SK-N-SH (cell line): ENCODE data around the gene ZNF337. TPM values are rescaled to one million over a fixed set of nuclear protein-coding genes. Genes with fewer than 3 reads are reported as not detected.

Experiments used
- CTCF ChIA-PET: fragments of 300-600, 350-600 bp; formaldehyde crosslinking; extraction: SDS; loops from one replicate; lab custom pipeline; 2021; lab: Yijun Ruan, JAX
- POLR2A ChIA-PET: fragments of 350-600 bp; sonication (Branson Sonifier 250); formaldehyde crosslinking; extraction: SDS; loops from one replicate; lab custom pipeline; 2020; ENCODE audit warnings: antibody characterized with exemption, inconsistent platforms; lab: Yijun Ruan, JAX
- DNase-seq: peaks from one replicate; pipeline ENCODE4 v3.0.0; 2012
- H2AFZ ChIP-seq: fragments of 200-600 bp; sonication (generic); 2 replicates; pipeline ENCODE4 v1.8.1; 2016; ENCODE audit warnings: antibody characterized with exemption, mild to moderate bottlenecking, low read depth
- H3F3A ChIP-seq: fragments of 200-600 bp; sonication (generic); replicated peaks from 2 replicates; pipeline ENCODE3; 2016; ENCODE audit warnings: antibody characterized with exemption, mild to moderate bottlenecking; ENCODE audit not compliant: insufficient read depth
- H3K27ac ChIP-seq, 2 experiments: fragments of 200-500 bp in 1 of 2; fragments of 200-600 bp in 1 of 2; sonication (Bioruptor generic) in 1 of 2; sonication (generic), shearing (Covaris generic) in 1 of 2; 2 replicates each; pipeline versions ENCODE4 v1.5.1 to v1.6.1; 2014 to 2016; ENCODE audit warnings: low read depth in 2 of 2, inconsistent platforms in 1 of 2, low read length in 1 of 2, mild to moderate bottlenecking in 1 of 2, mixed read lengths in 1 of 2
- H3K27me3 ChIP-seq: fragments of 200-600 bp; sonication (generic), shearing (Covaris generic); 2 replicates; pipeline ENCODE4 v1.6.1; 2016; ENCODE audit warnings: mixed run types; ENCODE audit not compliant: insufficient read depth
- H3K36me3 ChIP-seq, 2 experiments: fragments of 200-500 bp in 1 of 2; fragments of 200-600 bp in 1 of 2; sonication (Bioruptor generic) in 1 of 2; sonication (generic) in 1 of 2; replicated peaks in 1 of 2; 2 replicates each; pipeline versions ENCODE3 to v1.5.1; 2014 to 2016; ENCODE audit warnings: low read length in 1 of 2, mild to moderate bottlenecking in 1 of 2; ENCODE audit not compliant: insufficient read depth in 2 of 2, control insufficient read depth in 1 of 2
- H3K4me1 ChIP-seq, 2 experiments: fragments of 200-500 bp in 1 of 2; fragments of 200-600 bp in 1 of 2; sonication (Bioruptor generic) in 1 of 2; sonication (generic), shearing (Covaris generic) in 1 of 2; 2 replicates each; pipeline versions ENCODE4 v1.5.1 to v1.6.1; 2014 to 2016; ENCODE audit warnings: low read depth in 1 of 2, low read length in 1 of 2, mixed run types in 1 of 2; ENCODE audit not compliant: insufficient read depth in 2 of 2, control insufficient read depth in 1 of 2
- H3K4me2 ChIP-seq: fragments of 200-600 bp; sonication (generic), shearing (Covaris generic); 2 replicates; pipeline ENCODE4 v1.6.1; 2017; ENCODE audit warnings: mixed run types
- H3K4me3 ChIP-seq, 2 experiments: fragments of 200-500 bp in 1 of 2; fragments of 200-600 bp in 1 of 2; sonication (Bioruptor generic) in 1 of 2; sonication (generic), shearing (Covaris generic) in 1 of 2; 2 replicates each; pipeline versions ENCODE4 v1.5.1 to v1.8.1; 2014 to 2016; ENCODE audit warnings: low read depth in 2 of 2, inconsistent platforms in 1 of 2, low read length in 1 of 2, mild to moderate bottlenecking in 1 of 2, mixed read lengths in 1 of 2, moderate library complexity in 1 of 2
- H3K79me2 ChIP-seq: fragments of 200-600 bp; sonication (generic); 2 replicates; pipeline ENCODE4 v1.8.1; 2017; ENCODE audit warnings: mild to moderate bottlenecking; ENCODE audit not compliant: insufficient read depth
- H3K9ac ChIP-seq: fragments of 200-600 bp; sonication (generic); 2 replicates; pipeline ENCODE4 v1.6.1; 2017; ENCODE audit warnings: mixed run types
- H3K9me2 ChIP-seq: fragments of 200-600 bp; sonication (generic); 2 replicates; pipeline ENCODE4 v1.6.1; 2017; ENCODE audit warnings: mixed run types
- H3K9me3 ChIP-seq: fragments of 200-600 bp; sonication (generic); 2 replicates; pipeline ENCODE4 v1.6.1; 2017; ENCODE audit warnings: mixed run types, mild to moderate bottlenecking, moderate library complexity
- H4K20me1 ChIP-seq: fragments of 200-600 bp; sonication (generic); 2 replicates; pipeline ENCODE4 v1.6.1; 2017; ENCODE audit warnings: mild to moderate bottlenecking, mixed run types; ENCODE audit not compliant: insufficient read depth
- CHD2 ChIP-seq: fragments of 150-350 bp; IDR thresholded peaks from 2 replicates; pipeline ENCODE4 v1.6.1; 2018; ENCODE audit warnings: low read length; ENCODE audit not compliant: partially characterized antibody
- ELF1 ChIP-seq: IDR thresholded peaks from 2 replicates; pipeline ENCODE4 v1.4.0; 2012
- GABPA ChIP-seq: IDR thresholded peaks from 2 replicates; pipeline ENCODE4 v1.4.0; 2012; ENCODE audit warnings: low read depth, mild to moderate bottlenecking
- IRF3 ChIP-seq: fragments of 150-350 bp; IDR thresholded peaks from 2 replicates; pipeline ENCODE4 v1.6.1; 2016; ENCODE audit warnings: mild to moderate bottlenecking, low read depth, low read length
- MXI1 ChIP-seq: IDR thresholded peaks from 2 replicates; pipeline ENCODE4 v1.6.1; 2012; ENCODE audit warnings: mild to moderate bottlenecking, low read depth, low read length, improper control_type of control experiment
- NFIC ChIP-seq: IDR thresholded peaks from 2 replicates; pipeline ENCODE4 v1.4.0; 2012; ENCODE audit warnings: borderline replicate concordance
- NRF1 ChIP-seq: IDR thresholded peaks from 2 replicates; pipeline ENCODE4 v1.6.1; 2012; ENCODE audit warnings: low read depth, mild to moderate bottlenecking, low read length
- RAD21 ChIP-seq: IDR thresholded peaks from 2 replicates; pipeline ENCODE4 v1.6.1; 2012; ENCODE audit warnings: mild to moderate bottlenecking, low read length
- TAF1 ChIP-seq: IDR thresholded peaks from 2 replicates; pipeline ENCODE4 v1.6.1; 2012; ENCODE audit warnings: low read depth, mild to moderate bottlenecking, low read length, moderate library complexity, borderline replicate concordance
- TCF12 ChIP-seq: IDR thresholded peaks from 2 replicates; pipeline ENCODE4 v1.4.0; 2012
- TEAD4 ChIP-seq: IDR thresholded peaks from 2 replicates; pipeline ENCODE4 v1.4.0; 2012; ENCODE audit warnings: mild to moderate bottlenecking, borderline replicate concordance; ENCODE audit not compliant: insufficient read depth
- polyA plus RNA-seq, 3 experiments: library from polyadenylated mRNA; depleted of rRNA; stranded (reverse); fragments of >200 nt; gene quantifications; 2 replicates each; pipeline ENCODE4 v1.2.3, GENCODE V29; 2012
- TF ChIP-seq, protein P1 (sequence below): IDR thresholded peaks from 2 replicates; pipeline ENCODE4; 2012
- TF ChIP-seq, protein P2 (sequence below): IDR thresholded peaks from 2 replicates; pipeline ENCODE4 v1.4.0; 2012; ENCODE audit warnings: low read depth
- TF ChIP-seq, protein P3 (sequence below): fragments of 150-350 bp; IDR thresholded peaks from 2 replicates; pipeline ENCODE4 v1.6.1; 2017; ENCODE audit warnings: antibody characterized with exemption, low read length, low read depth, borderline replicate concordance

The ZNF337 gene
- polyA plus RNA-seq, 1 of the 3 experiments (the other 2 are of a cell fraction): 16.5 TPM

DNA sequence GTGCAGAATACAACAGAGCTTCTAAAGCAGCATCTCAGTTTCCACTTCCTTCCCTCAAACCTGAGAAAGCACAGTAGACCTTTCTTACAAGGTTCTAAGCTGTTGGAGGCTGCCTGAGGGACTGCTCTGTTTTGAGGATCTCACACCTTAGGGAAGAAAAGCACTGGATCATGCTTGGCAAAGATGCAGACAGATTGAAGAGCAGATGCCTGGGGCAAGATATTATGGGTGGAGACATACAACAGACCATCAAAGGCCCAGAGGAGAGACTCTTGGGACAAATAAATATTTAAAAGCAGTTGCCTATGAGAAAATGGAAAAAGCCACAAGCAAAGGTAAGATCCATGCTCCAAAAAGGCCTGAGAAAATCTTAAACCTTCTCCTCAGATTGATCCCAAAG is 6.2 kb downstream of the ZNF337 start:
- H3F3A ChIP-seq: no peaks in the 10 kb centered on the region
- TF ChIP-seq TEAD4 (no peak), TCF12 (no peak), ELF1 (no peak), IRF3 (no peak), NRF1 (no peak), TAF1 (no peak), RAD21 (no peak), CHD2 (no peak), NFIC (no peak), MXI1 (no peak), GABPA (no peak)
- TF ChIP-seq, protein P1, sequence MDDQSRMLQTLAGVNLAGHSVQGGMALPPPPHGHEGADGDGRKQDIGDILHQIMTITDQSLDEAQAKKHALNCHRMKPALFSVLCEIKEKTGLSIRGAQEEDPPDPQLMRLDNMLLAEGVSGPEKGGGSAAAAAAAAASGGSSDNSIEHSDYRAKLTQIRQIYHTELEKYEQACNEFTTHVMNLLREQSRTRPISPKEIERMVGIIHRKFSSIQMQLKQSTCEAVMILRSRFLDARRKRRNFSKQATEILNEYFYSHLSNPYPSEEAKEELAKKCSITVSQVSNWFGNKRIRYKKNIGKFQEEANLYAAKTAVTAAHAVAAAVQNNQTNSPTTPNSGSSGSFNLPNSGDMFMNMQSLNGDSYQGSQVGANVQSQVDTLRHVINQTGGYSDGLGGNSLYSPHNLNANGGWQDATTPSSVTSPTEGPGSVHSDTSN: no peak
- TF ChIP-seq, protein P2, sequence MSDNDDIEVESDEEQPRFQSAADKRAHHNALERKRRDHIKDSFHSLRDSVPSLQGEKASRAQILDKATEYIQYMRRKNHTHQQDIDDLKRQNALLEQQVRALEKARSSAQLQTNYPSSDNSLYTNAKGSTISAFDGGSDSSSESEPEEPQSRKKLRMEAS: no peak
- TF ChIP-seq, protein P3, sequence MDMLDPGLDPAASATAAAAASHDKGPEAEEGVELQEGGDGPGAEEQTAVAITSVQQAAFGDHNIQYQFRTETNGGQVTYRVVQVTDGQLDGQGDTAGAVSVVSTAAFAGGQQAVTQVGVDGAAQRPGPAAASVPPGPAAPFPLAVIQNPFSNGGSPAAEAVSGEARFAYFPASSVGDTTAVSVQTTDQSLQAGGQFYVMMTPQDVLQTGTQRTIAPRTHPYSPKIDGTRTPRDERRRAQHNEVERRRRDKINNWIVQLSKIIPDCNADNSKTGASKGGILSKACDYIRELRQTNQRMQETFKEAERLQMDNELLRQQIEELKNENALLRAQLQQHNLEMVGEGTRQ: no peak
- TF ChIP-seq, all 33 proteins: peak for 0
- Histone ChIP-seq H3K27me3 (no peaks in the 10 kb centered on the region), H3K36me3 (peaks cover 12 to 20% of the 10 kb centered on the region in 2 experiments), H3K27ac (no peak overlapping the region), H3K9me2 (no peaks in the 10 kb centered on the region), H3K4me2 (no peak overlapping the region), H3K79me2 (peaks cover 26% of the 10 kb centered on the region), H3K9ac (no peak overlapping the region), H3K9me3 (no peaks in the 10 kb centered on the region), H3K4me3 (no peak overlapping the region), H2AFZ (no peak overlapping the region), H3K4me1 (peaks cover 0 to 2% of the 10 kb centered on the region in 2 experiments; a peak in 1 of 4 replicates), H4K20me1 (no peaks in the 10 kb centered on the region)
- POLR2A ChIA-PET: no interaction called here
- no peak for DNase-seq
- CTCF ChIA-PET: no interaction called here
